GM12801 (cell line): ENCODE measurements around the gene MORN3.

Experiments
- TF ChIP-seq, protein P1 (sequence below): IDR thresholded peaks from one replicate; pipeline ENCODE4 v1.5.1; 2011; ENCODE audit warnings: control low read depth; ENCODE audit not compliant: insufficient read length; ENCODE audit errors: extremely low read depth

Gene MORN3

DNA sequence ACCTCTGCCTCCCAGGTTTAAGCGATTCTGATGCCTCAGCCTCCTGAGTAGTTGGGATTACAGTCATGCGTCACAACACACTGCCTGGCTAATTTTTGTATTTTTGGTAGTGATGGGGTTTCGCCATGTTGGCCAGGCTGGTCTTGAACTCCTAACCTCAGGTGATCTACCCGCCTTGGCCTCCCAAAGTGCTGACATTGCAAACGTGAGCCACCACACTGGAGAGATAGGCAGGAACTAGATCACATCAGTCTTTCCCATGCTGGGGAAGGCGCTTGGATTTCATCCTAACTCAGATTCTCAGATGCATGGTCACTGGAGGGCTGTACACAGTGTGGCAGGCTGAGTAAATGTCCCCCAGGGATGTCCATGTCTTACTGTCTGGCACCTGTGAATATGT, 61.2 kb downstream of the MORN3 start:
- TF ChIP-seq, protein P1, sequence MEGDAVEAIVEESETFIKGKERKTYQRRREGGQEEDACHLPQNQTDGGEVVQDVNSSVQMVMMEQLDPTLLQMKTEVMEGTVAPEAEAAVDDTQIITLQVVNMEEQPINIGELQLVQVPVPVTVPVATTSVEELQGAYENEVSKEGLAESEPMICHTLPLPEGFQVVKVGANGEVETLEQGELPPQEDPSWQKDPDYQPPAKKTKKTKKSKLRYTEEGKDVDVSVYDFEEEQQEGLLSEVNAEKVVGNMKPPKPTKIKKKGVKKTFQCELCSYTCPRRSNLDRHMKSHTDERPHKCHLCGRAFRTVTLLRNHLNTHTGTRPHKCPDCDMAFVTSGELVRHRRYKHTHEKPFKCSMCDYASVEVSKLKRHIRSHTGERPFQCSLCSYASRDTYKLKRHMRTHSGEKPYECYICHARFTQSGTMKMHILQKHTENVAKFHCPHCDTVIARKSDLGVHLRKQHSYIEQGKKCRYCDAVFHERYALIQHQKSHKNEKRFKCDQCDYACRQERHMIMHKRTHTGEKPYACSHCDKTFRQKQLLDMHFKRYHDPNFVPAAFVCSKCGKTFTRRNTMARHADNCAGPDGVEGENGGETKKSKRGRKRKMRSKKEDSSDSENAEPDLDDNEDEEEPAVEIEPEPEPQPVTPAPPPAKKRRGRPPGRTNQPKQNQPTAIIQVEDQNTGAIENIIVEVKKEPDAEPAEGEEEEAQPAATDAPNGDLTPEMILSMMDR: no peak

DNA sequence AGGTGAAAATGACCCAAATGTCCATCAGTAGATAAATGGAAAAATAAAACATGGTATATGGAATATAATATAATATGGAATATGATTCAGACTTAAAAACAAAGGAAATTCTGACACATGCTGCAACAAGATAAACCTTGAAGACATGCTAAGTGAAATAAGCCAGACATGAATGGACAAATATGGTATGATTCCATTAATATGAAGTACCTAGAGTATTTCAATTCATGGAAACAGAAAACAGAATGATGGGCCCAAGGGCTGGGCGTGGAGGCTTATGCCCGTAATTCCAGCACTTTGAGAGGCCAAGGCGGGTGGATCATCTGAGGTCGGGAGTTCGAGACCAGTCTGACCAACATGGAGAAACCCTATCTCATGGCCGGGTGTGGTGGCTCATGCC, 65.9 kb downstream of the MORN3 start:
- TF ChIP-seq, protein P1: no peak

DNA sequence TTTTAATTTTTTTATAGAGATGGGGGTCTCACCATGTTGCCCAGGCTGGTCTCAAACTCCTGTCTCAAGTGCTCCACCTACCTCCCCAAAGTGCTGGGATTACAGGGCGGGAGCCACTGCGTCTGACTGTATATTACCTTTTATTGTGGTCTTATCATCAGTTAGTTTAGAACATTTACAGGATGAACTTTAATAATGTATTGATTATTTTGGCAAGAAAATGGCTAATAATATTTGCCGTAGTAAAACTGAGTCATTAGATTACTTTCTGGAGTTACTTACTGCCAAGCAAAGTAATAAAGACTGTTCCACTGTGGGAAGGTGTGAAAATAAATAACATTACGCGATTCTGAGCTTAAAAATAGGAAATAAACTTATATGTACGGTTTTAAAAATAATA, 66.7 kb downstream of the MORN3 start:
- TF ChIP-seq, protein P1: no peak

DNA sequence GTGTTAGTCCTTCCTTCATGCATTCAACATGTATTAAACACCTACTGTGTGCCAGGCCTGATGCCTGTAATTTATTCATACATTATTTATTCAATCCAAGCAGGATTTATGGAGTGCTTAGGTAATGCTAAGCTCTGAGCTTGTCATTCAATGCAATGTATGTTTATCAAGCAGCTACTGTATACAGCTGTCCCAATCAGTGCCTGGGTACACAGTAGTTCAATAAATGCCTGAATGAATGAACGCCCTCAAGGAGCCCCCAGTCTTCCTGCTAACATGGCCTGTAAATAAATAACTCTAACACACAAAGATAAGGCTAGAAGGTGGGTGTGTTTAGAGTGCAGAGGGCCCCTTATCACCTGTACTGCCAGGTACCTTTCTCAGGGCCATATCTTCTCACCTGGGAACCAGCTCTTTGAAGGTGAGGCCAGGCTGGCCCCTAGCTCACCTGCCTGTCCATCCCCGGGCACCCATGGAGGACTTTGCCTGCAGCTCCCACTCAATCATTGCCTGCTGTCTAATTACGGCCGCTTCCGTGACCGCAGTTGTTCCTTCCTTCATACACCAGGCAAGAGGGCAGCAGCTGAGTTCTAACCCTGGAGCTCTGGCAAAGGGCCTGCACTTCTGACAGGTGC, 68.6 kb downstream of the MORN3 start:
- TF ChIP-seq, protein P1: no peak
